Keratinocyte (primary cell): Measurements from ENCODE around the gene MX2. TPM values are rescaled to one million over a fixed set of nuclear protein-coding genes. Genes with fewer than 3 reads are reported as not detected.

Experiments
- DNase-seq: peaks from one replicate; pipeline ENCODE4 v3.0.0-alpha.2; 2011; ENCODE audit warnings: low read depth, missing footprints, low spot score
- FAIRE-seq: peaks from 2 replicates; lab custom pipeline; 2011; peaks lifted over from hg19 to GRCh38; lab: Jason Lieb, UNC
- H2AFZ ChIP-seq: 2 replicates; pipeline ENCODE4 v1.6.0; 2012; ENCODE audit warnings: low read length, control low read depth, inconsistent platforms; ENCODE audit not compliant: control insufficient read depth
- H3K27ac ChIP-seq: 2 replicates; pipeline ENCODE4 v1.5.1; 2011; ENCODE audit warnings: low read length; ENCODE audit not compliant: control insufficient read depth, insufficient read depth
- H3K27me3 ChIP-seq: 3 replicates; pipeline ENCODE4 v1.6.0; 2011; ENCODE audit warnings: low read length; ENCODE audit not compliant: control insufficient read depth, insufficient read depth; ENCODE audit errors: extremely low read depth
- H3K36me3 ChIP-seq, 2 experiments: 2 replicates in 1 of 2; 3 replicates in 1 of 2; pipeline ENCODE4 v1.5.1; 2011; ENCODE audit warnings: low read length in 2 of 2, mild to moderate bottlenecking in 1 of 2; ENCODE audit not compliant: control insufficient read depth in 2 of 2, insufficient read depth in 2 of 2; ENCODE audit errors: extremely low read depth in 1 of 2
- H3K4me1 ChIP-seq: 3 replicates; pipeline ENCODE4 v1.5.1; 2011; ENCODE audit warnings: low read length; ENCODE audit not compliant: control insufficient read depth, insufficient read depth; ENCODE audit errors: extremely low read depth
- H3K4me2 ChIP-seq: 3 replicates; pipeline ENCODE4 v1.6.0; 2011; ENCODE audit warnings: low read depth, low read length; ENCODE audit not compliant: control insufficient read depth, insufficient read depth; ENCODE audit errors: extremely low read depth
- H3K4me3 ChIP-seq, 3 experiments: fragments of 200-600 bp in 1 of 3; sonication (generic) in 1 of 3; 2 replicates in 2 of 3; 3 replicates in 1 of 3; pipeline ENCODE4 v1.5.1; 2011 to 2016; ENCODE audit warnings: low read length in 3 of 3, mild to moderate bottlenecking in 3 of 3, control low read depth in 2 of 3, inconsistent platforms in 1 of 3, low read depth in 1 of 3, mixed read lengths in 1 of 3, mixed run types in 1 of 3, moderate library complexity in 1 of 3; ENCODE audit not compliant: control insufficient read depth in 2 of 3, insufficient read depth in 2 of 3; ENCODE audit errors: extremely low read depth in 1 of 3
- H3K79me2 ChIP-seq: 2 replicates; pipeline ENCODE4 v1.6.0; 2012; ENCODE audit warnings: low read length; ENCODE audit not compliant: control insufficient read depth, insufficient read depth
- H3K9ac ChIP-seq: 3 replicates; pipeline ENCODE4 v1.6.0; 2011; ENCODE audit warnings: low read length; ENCODE audit not compliant: control insufficient read depth, insufficient read depth; ENCODE audit errors: extremely low read depth
- H3K9me1 ChIP-seq: 3 replicates; pipeline ENCODE4 v1.6.0; 2011; ENCODE audit warnings: low read length; ENCODE audit not compliant: control insufficient read depth, insufficient read depth; ENCODE audit errors: extremely low read depth
- H3K9me3 ChIP-seq: 2 replicates; pipeline ENCODE4 v1.5.1; 2012; ENCODE audit warnings: low read depth, low read length; ENCODE audit not compliant: control insufficient read depth
- H4K20me1 ChIP-seq: 3 replicates; pipeline ENCODE4 v1.6.0; 2011; ENCODE audit warnings: low read length; ENCODE audit not compliant: control insufficient read depth, insufficient read depth; ENCODE audit errors: extremely low read depth
- EZH2 ChIP-seq: IDR thresholded peaks from one replicate; pipeline ENCODE4 v1.6.1; 2012; ENCODE audit warnings: inconsistent platforms, mild to moderate bottlenecking, low read length, moderate library complexity
- dilution Hi-C: fragments of 300-500 bp; cut with MboI; formaldehyde crosslinking; loops from one replicate; pipeline ENCODE4 v1.7.0; 2020; ENCODE audit warnings: low sequenced_read_pairs; ENCODE audit not compliant: extremely low pct_ligation_motif_present
- polyA plus RNA-seq, 5 experiments: library from polyadenylated mRNA; depleted of rRNA in 3 of 5; stranded (reverse) in 3 of 5; stranded (forward) in 1 of 5; unstranded in 1 of 5; fragments of >200 nt; gene quantifications; 1 replicate in 1 of 5; 2 replicates in 3 of 5; 3 replicates in 1 of 5; pipeline versions ENCODE4 v1.2.1 to v1.2.3, GENCODE V29; 2011 to 2012; ENCODE audit warnings: missing spikeins in 2 of 5, low read depth in 1 of 5, low replicate concordance in 1 of 5
- TF ChIP-seq, protein P1 (sequence below), 3 experiments: IDR thresholded peaks in 1 of 3; conservative IDR thresholded peaks in 1 of 3; optimal IDR thresholded peaks in 1 of 3; 2 replicates in 2 of 3; 3 replicates in 1 of 3; pipeline versions ENCODE3 to v1.5.1; 2011; ENCODE audit warnings: low read length in 3 of 3, mild to moderate bottlenecking in 3 of 3, moderate library complexity in 2 of 3, control low read depth in 1 of 3, inconsistent platforms in 1 of 3; ENCODE audit not compliant: insufficient read depth in 2 of 3; ENCODE audit errors: extremely low read depth in 1 of 3

The MX2 gene
- polyA plus RNA-seq, 1 donor (not counting 4 experiments of a cell fraction or from before 2014, with no cell fraction given), result 7.1 TPM

DNA sequence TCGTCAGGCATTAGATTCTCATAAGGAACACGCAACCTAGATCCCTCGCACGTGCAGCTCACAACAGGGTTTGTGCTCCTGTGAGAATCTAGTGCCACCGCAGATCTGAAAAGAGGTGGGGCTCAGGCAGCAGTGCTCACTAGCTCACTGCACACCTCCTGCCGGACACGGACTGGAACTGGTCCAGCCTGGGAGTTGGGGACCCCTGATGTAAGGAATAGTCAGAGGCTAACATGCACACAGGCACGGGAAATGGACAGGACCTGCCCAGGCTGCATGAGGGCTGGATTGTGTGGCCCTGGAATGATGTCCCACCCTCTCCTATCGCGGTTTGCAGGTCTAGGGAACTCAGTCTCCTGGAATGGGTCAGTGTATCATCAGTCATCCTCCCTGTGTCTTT lies 41.0 kb downstream of the MX2 start:
- Histone ChIP-seq H3K9me1 (no peaks in the 10 kb centered on the region), H3K9ac (no peak overlapping the region), H4K20me1 (no peaks in the 10 kb centered on the region), H3K4me1 (no peaks in the 10 kb centered on the region), H3K36me3 (no peaks in the 10 kb centered on the region), H3K27ac (no peak overlapping the region), H3K27me3 (peaks cover 3% of the 10 kb centered on the region), H2AFZ (no peak overlapping the region), H3K4me3 (no peak overlapping the region), H3K9me3 (no peaks in the 10 kb centered on the region), H3K4me2 (no peak overlapping the region), H3K79me2 (no peaks in the 10 kb centered on the region)
- TF ChIP-seq EZH2, result no peak
- TF ChIP-seq, protein P1, sequence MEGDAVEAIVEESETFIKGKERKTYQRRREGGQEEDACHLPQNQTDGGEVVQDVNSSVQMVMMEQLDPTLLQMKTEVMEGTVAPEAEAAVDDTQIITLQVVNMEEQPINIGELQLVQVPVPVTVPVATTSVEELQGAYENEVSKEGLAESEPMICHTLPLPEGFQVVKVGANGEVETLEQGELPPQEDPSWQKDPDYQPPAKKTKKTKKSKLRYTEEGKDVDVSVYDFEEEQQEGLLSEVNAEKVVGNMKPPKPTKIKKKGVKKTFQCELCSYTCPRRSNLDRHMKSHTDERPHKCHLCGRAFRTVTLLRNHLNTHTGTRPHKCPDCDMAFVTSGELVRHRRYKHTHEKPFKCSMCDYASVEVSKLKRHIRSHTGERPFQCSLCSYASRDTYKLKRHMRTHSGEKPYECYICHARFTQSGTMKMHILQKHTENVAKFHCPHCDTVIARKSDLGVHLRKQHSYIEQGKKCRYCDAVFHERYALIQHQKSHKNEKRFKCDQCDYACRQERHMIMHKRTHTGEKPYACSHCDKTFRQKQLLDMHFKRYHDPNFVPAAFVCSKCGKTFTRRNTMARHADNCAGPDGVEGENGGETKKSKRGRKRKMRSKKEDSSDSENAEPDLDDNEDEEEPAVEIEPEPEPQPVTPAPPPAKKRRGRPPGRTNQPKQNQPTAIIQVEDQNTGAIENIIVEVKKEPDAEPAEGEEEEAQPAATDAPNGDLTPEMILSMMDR (optimal IDR thresholded peaks at IDR 0.05 in 1 of 3, IDR thresholded peaks at IDR 0.05 in 1 of 3, conservative IDR thresholded peaks at IDR 0.05 in 1 of 3; ENCODE audit: extremely low read depth in 1 of 3, insufficient read depth in 2 of 3, low read length in 3 of 3), result no peak
- dilution Hi-C loops, result no loop called here
- no peak for DNase-seq
- no peak for FAIRE-seq

DNA sequence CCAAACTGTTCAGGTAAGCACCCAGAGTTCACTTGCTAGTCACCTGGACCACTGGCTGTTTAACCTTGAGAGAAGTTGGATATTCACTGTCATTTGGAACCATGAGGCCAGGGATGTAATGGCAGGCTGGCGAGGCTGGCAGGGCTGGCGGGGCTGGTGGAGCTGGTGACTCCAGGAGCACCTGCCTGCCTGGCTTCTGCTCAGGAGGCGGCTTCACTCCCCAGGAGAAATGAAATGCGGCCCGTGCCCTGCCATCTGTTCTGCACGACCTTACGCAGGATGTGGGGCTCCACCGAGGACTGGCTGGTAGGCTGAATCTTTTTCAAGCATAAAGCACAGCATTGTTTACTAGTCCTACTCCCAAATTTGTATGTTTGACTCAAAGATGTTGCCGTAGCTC lies 41.5 kb downstream of the MX2 start:
- Histone ChIP-seq H3K9me3 (no peaks in the 10 kb centered on the region), H3K9ac (no peak overlapping the region), H2AFZ (no peak overlapping the region), H3K4me2 (no peak overlapping the region), H3K4me1 (no peaks in the 10 kb centered on the region), H3K79me2 (no peaks in the 10 kb centered on the region), H3K27me3 (peaks cover 3% of the 10 kb centered on the region), H3K9me1 (no peaks in the 10 kb centered on the region), H3K27ac (no peak overlapping the region), H3K4me3 (no peak overlapping the region), H4K20me1 (no peaks in the 10 kb centered on the region), H3K36me3 (no peaks in the 10 kb centered on the region)
- TF ChIP-seq EZH2, result no peak
- TF ChIP-seq, protein P1 (optimal IDR thresholded peaks at IDR 0.05 in 1 of 3, IDR thresholded peaks at IDR 0.05 in 1 of 3, conservative IDR thresholded peaks at IDR 0.05 in 1 of 3; ENCODE audit: extremely low read depth in 1 of 3, insufficient read depth in 2 of 3, low read length in 3 of 3), result no peak
- FAIRE-seq (no peak), DNase-seq (no peak)
- dilution Hi-C loops, result no loop called here
